Suprapubic skin (tissue), 4 donors: ENCODE results near the gene CHDH. TPM values are rescaled to one million over a fixed set of nuclear protein-coding genes. Genes with fewer than 3 reads are reported as not detected.
A peak's percentile ranks its signal among the peaks of the same experiment; 100 is the strongest.

Experiments
- DNase-seq, 2 donors: peaks; one replicate each; pipeline ENCODE4 v3.0.0-alpha.2; 2019; ENCODE audit warnings: low spot score in 2 of 2
- H3K27ac ChIP-seq: fragments of 200-600 bp; sonication (generic); one replicate; pipeline ENCODE4 v1.5.1; 2019
- H3K27me3 ChIP-seq: fragments of 200-600 bp; sonication (generic); one replicate; pipeline ENCODE4 v1.5.1; 2019
- H3K36me3 ChIP-seq: fragments of 200-600 bp; sonication (generic); one replicate; pipeline ENCODE4 v1.5.1; 2019
- H3K4me1 ChIP-seq: fragments of 200-600 bp; sonication (generic); one replicate; pipeline ENCODE4 v1.5.1; 2019
- H3K4me3 ChIP-seq: fragments of 200-600 bp; sonication (generic); one replicate; pipeline ENCODE4 v1.5.1; 2019; ENCODE audit warnings: mild to moderate bottlenecking
- H3K9me3 ChIP-seq: fragments of 200-600 bp; sonication (generic); one replicate; pipeline ENCODE4 v1.5.1; 2019
- CTCF ChIP-seq, 2 donors: fragments of 200-600 bp in 1 of 2; fragments of 450-650 bp in 1 of 2; sonication (generic) in 1 of 2; IDR thresholded peaks; one replicate each; pipeline ENCODE4 v1.5.1; 2016 to 2019; ENCODE audit warnings: antibody characterized with exemption in 2 of 2, mild to moderate bottlenecking in 1 of 2, moderate library complexity in 1 of 2
- EP300 ChIP-seq: sonication (generic); formaldehyde crosslinking; IDR thresholded peaks from one replicate; pipeline ENCODE4 v1.6.1; 2017; ENCODE audit warnings: antibody characterized with exemption
- POLR2A ChIP-seq, 2 donors: fragments of 450-650 bp; IDR thresholded peaks; one replicate each; pipeline ENCODE4 v1.6.1; 2017; ENCODE audit warnings: antibody characterized with exemption in 2 of 2, mild to moderate bottlenecking in 2 of 2, moderate library complexity in 2 of 2
- POLR2AphosphoS5 ChIP-seq, 3 donors: sonication (generic); formaldehyde crosslinking; IDR thresholded peaks; one replicate each; pipeline ENCODE4 v1.6.1; 2017; ENCODE audit warnings: antibody characterized with exemption in 3 of 3
- WGBS: methylation state at CpG from one replicate; pipeline ENCODE4 v1.1.5; 2018; 5-methylcytosine and 5-hydroxymethylcytosine counted together
- total RNA-seq, 4 donors: library from RNA; depleted of rRNA; stranded (reverse); fragments of >200 nt; gene quantifications; one replicate each; pipeline ENCODE4 v1.1.0, GENCODE V29; 2016

CHDH gene
- total RNA-seq, 4 donors from 2014 or later = 6.0 to 26.4 (median 9.3) TPM

GRCh38 chr3:53820084-53820483 lies 26.1 kb downstream of the CHDH start:
- H3K4me3 ChIP-seq = no peak overlapping the region
- no peaks in the 10 kb centered on the region for H3K27me3 ChIP-seq
- H3K4me1 ChIP-seq = no peaks in the 10 kb centered on the region
- H3K27ac ChIP-seq = no peak overlapping the region
- H3K9me3 ChIP-seq = no peaks in the 10 kb centered on the region
- H3K36me3 ChIP-seq = peaks cover 5% of the 10 kb centered on the region
- peak in 1 of 2 donors; percentile 24 for DNase-seq
- WGBS = 100% methylated on average over 1 of the region's 5 CpGs
- TF ChIP-seq CTCF (IDR thresholded peaks at IDR 0.05) (no peak), POLR2AphosphoS5 (IDR thresholded peaks at IDR 0.05) (no peak), EP300 (no peak), POLR2A (IDR thresholded peaks at IDR 0.05) (no peak)

GRCh38 chr3:53819163-53819868 lies 26.9 kb downstream of the CHDH start:
- WGBS = 96% methylated on average over 12 of the region's 14 CpGs
- peaks cover 5% of the 10 kb centered on the region for H3K36me3 ChIP-seq
- peak; percentile 45 to 65 for DNase-seq

GRCh38 chr3:53818221-53819162 lies 27.7 kb downstream of the CHDH start:
- 82% methylated on average over 13 of the region's 14 CpGs for WGBS
- no peak for TF ChIP-seq EP300
- TF ChIP-seq CTCF (IDR thresholded peaks at IDR 0.05) = no peak
- no peak for TF ChIP-seq POLR2A (IDR thresholded peaks at IDR 0.05)
- TF ChIP-seq POLR2AphosphoS5 (IDR thresholded peaks at IDR 0.05) = no peak
- peak in 1 of 2 donors; percentile 75 for DNase-seq
- Histone ChIP-seq H3K36me3 (peaks cover 5% of the 10 kb centered on the region), H3K9me3 (no peaks in the 10 kb centered on the region), H3K4me1 (no peaks in the 10 kb centered on the region), H3K4me3 (no peak overlapping the region), H3K27me3 (no peaks in the 10 kb centered on the region), H3K27ac (no peak overlapping the region)

More at GRCh38 chr3:53819163-53819868, 26.9 kb downstream of the CHDH start:
- Histone ChIP-seq H3K27me3 (no peaks in the 10 kb centered on the region), H3K4me3 (no peak overlapping the region), H3K27ac (no peak overlapping the region), H3K4me1 (no peaks in the 10 kb centered on the region), H3K9me3 (no peaks in the 10 kb centered on the region)
- TF ChIP-seq POLR2A (IDR thresholded peaks at IDR 0.05) = no peak
- TF ChIP-seq CTCF (IDR thresholded peaks at IDR 0.05) = no peak
- TF ChIP-seq EP300 = no peak
- TF ChIP-seq POLR2AphosphoS5 (IDR thresholded peaks at IDR 0.05) = no peak

GRCh38 chr3:53817809-53818208 lies 28.4 kb downstream of the CHDH start:
- H3K27me3 ChIP-seq = no peaks in the 10 kb centered on the region
- peak; percentile 55 to 77 for DNase-seq
- WGBS = 92% methylated on average over 10 of the region's 17 CpGs
- H3K4me3 ChIP-seq = no peak overlapping the region
- H3K4me1 ChIP-seq = no peaks in the 10 kb centered on the region
- H3K36me3 ChIP-seq = peaks cover 5% of the 10 kb centered on the region
- TF ChIP-seq EP300 (no peak), POLR2A (IDR thresholded peaks at IDR 0.05) (no peak), POLR2AphosphoS5 (IDR thresholded peaks at IDR 0.05) (no peak), CTCF (IDR thresholded peaks at IDR 0.05) (no peak)
- H3K9me3 ChIP-seq = no peaks in the 10 kb centered on the region
- no peak overlapping the region for H3K27ac ChIP-seq

GRCh38 chr3:53817211-53817610 lies 29.0 kb downstream of the CHDH start:
- no peaks in the 10 kb centered on the region for H3K27me3 ChIP-seq
- TF ChIP-seq EP300 (no peak), POLR2A (IDR thresholded peaks at IDR 0.05) (no peak), CTCF (IDR thresholded peaks at IDR 0.05) (no peak), POLR2AphosphoS5 (IDR thresholded peaks at IDR 0.05) (no peak)
- no peak overlapping the region for H3K27ac ChIP-seq
- WGBS = 88% methylated on average over 4 of the region's 6 CpGs
- H3K36me3 ChIP-seq = no peaks in the 10 kb centered on the region
- H3K9me3 ChIP-seq = no peaks in the 10 kb centered on the region
- H3K4me1 ChIP-seq = no peaks in the 10 kb centered on the region
- no peak overlapping the region for H3K4me3 ChIP-seq
- DNase-seq = peak in 1 of 2 donors; percentile 50
